Measurements from ENCODE around the gene ONECUT1.

The ONECUT1 gene

DNA sequence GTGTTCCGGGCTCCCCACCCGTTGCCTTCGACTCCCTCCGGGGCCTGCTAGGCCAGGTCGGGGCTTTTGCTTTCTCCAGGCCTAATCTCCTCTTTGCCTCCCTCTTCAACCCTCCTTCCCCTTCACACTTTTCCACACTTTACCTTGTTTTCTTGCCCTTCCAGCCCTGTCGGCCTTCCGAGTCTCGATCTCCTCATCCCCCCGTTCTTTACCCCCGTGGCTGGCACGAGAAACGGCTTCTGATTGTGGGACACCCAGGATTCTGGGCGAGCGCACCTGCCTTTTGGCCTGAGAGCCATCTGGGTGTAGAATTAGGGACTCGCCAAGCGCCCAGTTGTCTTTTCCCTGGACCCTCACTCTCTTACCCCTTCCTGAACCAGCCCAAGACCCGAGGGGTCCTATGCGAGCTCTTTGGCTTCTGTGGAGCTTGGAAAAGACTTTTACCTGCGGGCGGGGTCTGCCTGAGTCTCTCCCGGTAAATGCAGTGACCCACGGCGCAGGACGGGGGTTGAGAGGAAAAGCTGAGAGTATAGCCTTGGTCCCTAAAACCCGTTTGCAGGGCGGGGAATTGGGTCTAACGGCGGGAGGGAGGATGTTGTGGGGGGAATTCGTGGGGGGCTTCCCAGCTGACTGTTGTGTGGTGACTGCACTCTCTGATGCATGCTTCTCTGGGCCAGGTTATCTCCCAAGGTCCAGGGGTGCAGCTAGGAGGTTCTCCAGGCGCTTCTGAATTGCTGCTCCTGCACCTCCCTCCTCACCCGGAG is 5.5 kb upstream of the ONECUT1 start:
- TF ChIP-seq CTCF (conservative IDR thresholded peaks at IDR 0.05) = no peak
- H3K27ac ChIP-seq = no peak overlapping the region

GRCh38 chr15:52794665-52795463 is 4.7 kb upstream of the ONECUT1 start:
- no peak overlapping the region for H3K27ac ChIP-seq
- no peak for TF ChIP-seq CTCF (conservative IDR thresholded peaks at IDR 0.05)

DNA sequence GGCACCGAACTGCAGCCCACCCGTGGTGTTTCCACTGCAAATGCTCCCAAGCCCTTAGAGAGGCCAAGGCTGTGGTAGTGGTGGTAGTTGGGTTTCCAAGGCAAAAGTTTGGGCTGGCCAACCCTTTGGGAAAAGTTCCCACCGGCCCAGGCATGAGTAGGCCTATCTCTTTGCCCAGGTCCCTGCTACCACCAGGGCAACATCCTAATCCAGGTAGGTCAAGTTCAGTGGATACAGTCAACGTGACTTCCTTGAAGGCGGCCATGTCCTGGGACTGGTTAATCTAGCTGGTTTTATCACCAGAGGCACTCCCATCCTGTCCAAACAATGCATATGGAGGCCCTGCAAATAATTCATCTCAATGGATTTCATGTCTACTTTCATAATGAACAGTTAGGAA is 1.6 kb upstream of the ONECUT1 start:
- TF ChIP-seq CTCF (conservative IDR thresholded peaks at IDR 0.05) = no peak
- no peak overlapping the region for H3K27ac ChIP-seq

- no peak overlapping the region for H3K27ac ChIP-seq
- TF ChIP-seq CTCF (conservative IDR thresholded peaks at IDR 0.05) = no peak
Measured at GRCh38 chr15:52790941-52791751, 1.0 kb upstream of the ONECUT1 start.

DNA sequence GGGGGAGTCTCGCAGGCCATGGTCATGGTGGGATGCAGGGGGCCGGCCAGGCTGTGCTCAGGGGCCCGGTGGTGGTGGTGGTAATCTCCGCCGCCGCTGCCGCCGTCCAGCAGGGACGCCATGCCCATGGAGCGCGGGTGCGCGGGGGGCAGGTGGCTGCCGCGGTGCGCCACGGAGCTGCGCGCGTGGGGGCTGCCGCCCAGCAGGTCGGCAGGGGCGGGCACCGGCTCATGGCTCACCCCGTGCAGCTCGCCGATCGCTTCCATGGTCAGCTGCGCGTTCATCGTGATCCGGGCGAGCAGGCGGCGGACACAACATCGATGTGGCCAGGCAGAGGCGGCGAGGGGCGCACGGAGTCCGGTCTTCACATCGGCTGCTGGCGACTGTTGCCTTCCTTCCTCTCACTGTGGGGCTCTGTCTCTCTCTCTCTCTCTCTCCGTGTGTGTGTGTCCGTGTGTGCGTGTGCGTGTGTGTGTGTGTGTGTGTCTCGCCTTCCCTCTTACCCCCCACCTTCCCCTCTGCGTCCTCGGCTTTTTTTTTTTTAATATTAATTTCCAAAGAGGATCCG is 451 bp downstream of the ONECUT1 start:
- no peak for TF ChIP-seq CTCF (conservative IDR thresholded peaks at IDR 0.05)

GRCh38 chr15:52789008-52789600 is 1.0 kb downstream of the ONECUT1 start:
- no peak for TF ChIP-seq CTCF (conservative IDR thresholded peaks at IDR 0.05)
- H3K27ac ChIP-seq = no peak overlapping the region

More for the DNA sequence above, 451 bp downstream of the ONECUT1 start:
- no peak overlapping the region; the same call in 1 of the 2 replicates for H3K27ac ChIP-seq
